SH-SY5Y (cell line): ENCODE measurements around the gene NGEF.

Source experiments
- GATA2 ChIP-seq: IDR thresholded peaks from 2 replicates; pipeline ENCODE4 v1.6.1; 2011; ENCODE audit warnings: mild to moderate bottlenecking, low read depth, low read length
- GATA3 ChIP-seq: IDR thresholded peaks from 2 replicates; pipeline ENCODE4 v1.6.1; 2011; ENCODE audit warnings: low read depth, mild to moderate bottlenecking, low read length, moderate library complexity

- TF ChIP-seq GATA2 = no peak
- no peak for TF ChIP-seq GATA3
These were observed 35.6 kb upstream of the NGEF start for GRCh38 chr2:233048569-233049193.
